Endothelial cell of umbilical vein (primary cell): ENCODE measurements around the gene RBM18. TPM values are rescaled to one million over a fixed set of nuclear protein-coding genes. Genes with fewer than 3 reads are reported as not detected.

Source experiments
- BruUV-seq: library from RNA; stranded (reverse); fragments of 400-500 nt; replicated peaks from 2 replicates; lab custom pipeline; 2021; lab: Mats Ljungman, UMichigan
- CTCF ChIA-PET: fragments of 300-600, 350-600 bp; sonication (Branson Sonifier 250); formaldehyde crosslinking; loops from one replicate; lab custom pipeline; 2021; ENCODE audit warnings: antibody characterized with exemption, inconsistent platforms; lab: Charles Lee
- POLR2A ChIA-PET: fragments of 300-600, 350-600 bp; sonication (Branson Sonifier 250); formaldehyde crosslinking; loops from one replicate; lab custom pipeline; 2021; ENCODE audit warnings: antibody characterized with exemption, inconsistent platforms; lab: Charles Lee
- DNase-seq: peaks from one replicate; pipeline ENCODE4 v3.0.0-alpha.2; 2011; ENCODE audit warnings: low read depth, low spot score
- FAIRE-seq: peaks from 2 replicates; lab custom pipeline; 2011; peaks lifted over from hg19 to GRCh38; lab: Jason Lieb, UNC
- H2AFZ ChIP-seq: 2 replicates; pipeline ENCODE4 v1.6.0; 2012; ENCODE audit warnings: low read depth, low read length, control low read depth, inconsistent platforms
- H3K27ac ChIP-seq: 2 replicates; pipeline ENCODE4 v1.5.1; 2011; ENCODE audit warnings: low read depth, mild to moderate bottlenecking, control low read depth, low read length, moderate library complexity; ENCODE audit not compliant: insufficient read depth
- H3K27me3 ChIP-seq, 2 experiments: 2 replicates each; pipeline versions ENCODE4 v1.6.0 to v1.6.1; 2011; ENCODE audit warnings: low read length in 2 of 2, mixed read lengths in 1 of 2; ENCODE audit not compliant: control insufficient read depth in 2 of 2, insufficient read depth in 2 of 2
- H3K36me3 ChIP-seq, 2 experiments: 2 replicates in 1 of 2; 3 replicates in 1 of 2; pipeline ENCODE4 v1.5.1; 2011; ENCODE audit warnings: low read length in 2 of 2, mild to moderate bottlenecking in 1 of 2, moderate library complexity in 1 of 2; ENCODE audit not compliant: control insufficient read depth in 2 of 2, insufficient read depth in 2 of 2; ENCODE audit errors: extremely low read depth in 1 of 2
- H3K4me1 ChIP-seq: 3 replicates; pipeline ENCODE4 v1.5.1; 2011; ENCODE audit warnings: mild to moderate bottlenecking, low read length; ENCODE audit not compliant: control insufficient read depth, insufficient read depth; ENCODE audit errors: extremely low read depth
- H3K4me2 ChIP-seq: 2 replicates; pipeline ENCODE4 v1.6.1; 2011; ENCODE audit warnings: low read length, control low read depth, mixed read lengths; ENCODE audit not compliant: insufficient read depth
- H3K4me3 ChIP-seq, 3 experiments: fragments of 200-600 bp in 1 of 3; sonication (generic), shearing (Covaris generic) in 1 of 3; replicated peaks in 1 of 3; 2 replicates each; pipeline ENCODE4 v1.5.1; 2011 to 2016; ENCODE audit warnings: control low read depth in 3 of 3, low read length in 3 of 3, mild to moderate bottlenecking in 2 of 3, inconsistent platforms in 1 of 3, low read depth in 1 of 3, moderate library complexity in 1 of 3; ENCODE audit not compliant: insufficient read depth in 1 of 3
- H3K79me2 ChIP-seq: 2 replicates; pipeline ENCODE4 v1.6.0; 2012; ENCODE audit warnings: low read length, inconsistent platforms; ENCODE audit not compliant: control insufficient read depth, insufficient read depth
- H3K9ac ChIP-seq: replicated peaks from 2 replicates; pipeline ENCODE3; 2011; ENCODE audit warnings: low read length, control low read depth; ENCODE audit not compliant: insufficient read depth; ENCODE audit errors: extremely low read depth
- H3K9me1 ChIP-seq: replicated peaks from 3 replicates; pipeline ENCODE4 v1.6.0; 2011; ENCODE audit warnings: mild to moderate bottlenecking, low read length; ENCODE audit not compliant: control insufficient read depth, insufficient read depth; ENCODE audit errors: extremely low read depth
- H3K9me3 ChIP-seq: replicated peaks from 2 replicates; pipeline ENCODE4 v1.5.1; 2012; ENCODE audit warnings: low read length, inconsistent platforms; ENCODE audit not compliant: control insufficient read depth, insufficient read depth
- H4K20me1 ChIP-seq: replicated peaks from 2 replicates; pipeline ENCODE3; 2011; ENCODE audit warnings: mild to moderate bottlenecking, low read length; ENCODE audit not compliant: control insufficient read depth, insufficient read depth; ENCODE audit errors: extremely low read depth
- CTCF ChIP-seq, 2 donors: IDR thresholded peaks; 1 replicate in 1 of 2; 2 replicates in 1 of 2; pipeline ENCODE4 v1.5.1; 2011; ENCODE audit warnings: low read length in 2 of 2, mild to moderate bottlenecking in 2 of 2, moderate library complexity in 2 of 2, control low read depth in 1 of 2, inconsistent platforms in 1 of 2, low read depth in 1 of 2; ENCODE audit not compliant: insufficient read depth in 1 of 2; ENCODE audit errors: extremely low read depth in 1 of 2
- EZH2 ChIP-seq: IDR thresholded peaks from 2 replicates; pipeline ENCODE4 v1.6.1; 2012; ENCODE audit warnings: borderline replicate concordance, low read depth, mild to moderate bottlenecking, moderate library complexity, low read length, inconsistent platforms; ENCODE audit not compliant: severe bottlenecking
- FOS ChIP-seq: IDR thresholded peaks from 2 replicates; pipeline ENCODE4 v1.6.1; 2011; ENCODE audit warnings: mild to moderate bottlenecking, low read length, moderate library complexity, borderline replicate concordance; ENCODE audit not compliant: insufficient read depth
- GATA2 ChIP-seq: IDR thresholded peaks from 2 replicates; pipeline ENCODE4 v1.7.0; 2011; ENCODE audit warnings: low read depth, mild to moderate bottlenecking, moderate library complexity, mixed read lengths, low read length; ENCODE audit not compliant: insufficient read length, insufficient read depth
- JUN ChIP-seq: IDR thresholded peaks from 2 replicates; pipeline ENCODE4 v1.6.1; 2011; ENCODE audit warnings: borderline replicate concordance, low read depth; ENCODE audit not compliant: insufficient read length, insufficient read depth
- MAX ChIP-seq: IDR thresholded peaks from 2 replicates; pipeline ENCODE4 v1.6.1; 2011; ENCODE audit not compliant: insufficient read depth, insufficient read length
- MYC ChIP-seq: IDR thresholded peaks from one replicate; pipeline ENCODE4 v1.6.1; 2011; ENCODE audit warnings: mild to moderate bottlenecking, low read depth, low read length
- POLR2A ChIP-seq: IDR thresholded peaks from 2 replicates; pipeline ENCODE4 v1.6.1; 2012; ENCODE audit warnings: low read depth, mild to moderate bottlenecking, control low read depth, low read length
- POLR2AphosphoS5 ChIP-seq: IDR thresholded peaks from 2 replicates; pipeline ENCODE4 v1.6.1; 2012; ENCODE audit warnings: low read depth, mild to moderate bottlenecking, control low read depth, low read length, moderate library complexity; ENCODE audit not compliant: insufficient read depth
- dilution Hi-C: fragments of 300-500 bp; cut with MboI; formaldehyde crosslinking; loops from one replicate; pipeline ENCODE4 v1.15.0; 2019; ENCODE audit warnings: low sequenced_read_pairs; ENCODE audit not compliant: extremely low pct_ligation_motif_present
- intact Hi-C: fragments of 100-400 bp; cut with micrococcal nuclease; formaldehyde crosslinking; loops from one replicate; pipeline ENCODE4 v1.10.0; 2022
- polyA plus RNA-seq, 4 experiments: library from polyadenylated mRNA; depleted of rRNA in 3 of 4; stranded (reverse) in 3 of 4; unstranded in 1 of 4; fragments of >200 nt; gene quantifications; 2 replicates each; pipeline versions ENCODE4 v1.2.1 to v1.2.3, GENCODE V29; 2011 to 2012; ENCODE audit warnings: missing spikeins in 1 of 4
- total RNA-seq: library from RNA; stranded (reverse); gene quantifications from 2 replicates; pipeline ENCODE4 v1.2.3, GENCODE V29; 2021

Gene RBM18
- total and polyA plus RNA-seq, 2 donors (not counting 3 experiments of a cell fraction or from before 2014, with no cell fraction given) = 7.9 to 26.9 TPM

- ChIA-PET CTCF (interaction anchor here (1.2 to 2.4 kb wide), 6 partner anchors 9 to 160 kb away, joined by 3 to 12 read pairs (median 6); partner anchors contain the start of genes MRRF and RBM18), POLR2A (no interaction called here)
- TF ChIP-seq CTCF (IDR thresholded peaks at IDR 0.05; ENCODE audit: extremely low read depth in 1 of 2, insufficient read depth in 1 of 2, low read depth in 1 of 2, low read length in 2 of 2) (no peak), MYC (no peak)
- no peaks in the 10 kb centered on the region for H3K9me1 ChIP-seq
- no TSS peak for BruUV-seq
- no peaks in the 10 kb centered on the region for H4K20me1 ChIP-seq
- no peaks in the 10 kb centered on the region for H3K27me3 ChIP-seq
- no peak for DNase-seq
- H3K4me3 ChIP-seq = no peak overlapping the region
- peaks cover 14% of the 10 kb centered on the region for H3K79me2 ChIP-seq
- intact Hi-C loops (no loop called here), dilution Hi-C loops (no loop called here)
- H2AFZ ChIP-seq = peak overlapping the region; percentile 20
- H3K9me3 ChIP-seq = no peaks in the 10 kb centered on the region
- H3K27ac ChIP-seq = peak overlapping the region; percentile 30
- peak overlapping the region; percentile 0 for H3K9ac ChIP-seq
- no peak for FAIRE-seq
- peaks cover 18% of the 10 kb centered on the region for H3K4me1 ChIP-seq
- H3K4me2 ChIP-seq = peak overlapping the region; percentile 60
- H3K36me3 ChIP-seq = peaks cover 6 to 15% of the 10 kb centered on the region in 2 experiments
Observed at GRCh38 chr9:122281368-122281767, 16.7 kb upstream of the RBM18 start.

- Histone ChIP-seq H3K4me1 (peaks cover 17% of the 10 kb centered on the region), H3K4me3 (no peak overlapping the region), H3K9me1 (no peaks in the 10 kb centered on the region), H3K9me3 (no peaks in the 10 kb centered on the region), H3K79me2 (peaks cover 29% of the 10 kb centered on the region), H3K27me3 (no peaks in the 10 kb centered on the region), H3K27ac (no peak overlapping the region), H2AFZ (no peak overlapping the region), H4K20me1 (no peaks in the 10 kb centered on the region), H3K9ac (no peak overlapping the region), H3K36me3 (peaks cover 2% of the 10 kb centered on the region in 2 experiments), H3K4me2 (no peak overlapping the region)
- intact Hi-C loops (no loop called here), dilution Hi-C loops (no loop called here)
- TF ChIP-seq MYC = no peak
- no peak for TF ChIP-seq EZH2
- no peak for TF ChIP-seq JUN
- TF ChIP-seq POLR2AphosphoS5 = no peak
- TF ChIP-seq GATA2 = no peak
- no peak for TF ChIP-seq MAX
- TF ChIP-seq CTCF (IDR thresholded peaks at IDR 0.05; ENCODE audit: extremely low read depth in 1 of 2, insufficient read depth in 1 of 2, low read depth in 1 of 2, low read length in 2 of 2) = no peak
- no peak for TF ChIP-seq FOS
- TF ChIP-seq POLR2A = no peak
- no TSS peak for BruUV-seq
- CTCF ChIA-PET = interaction anchor here (1.5 kb wide), 1 partner anchor 13 kb away, joined by 5 read pairs; the partner anchor contains the start of genes MRRF and RBM18
- POLR2A ChIA-PET = no interaction called here
- no peak for DNase-seq
- FAIRE-seq = no peak
Observed at GRCh38 chr9:122277285-122277897, 12.8 kb upstream of the RBM18 start.
